Psoas muscle (tissue), 8 donors: ENCODE measurements around the gene DNAH3. TPM values are rescaled to one million over a fixed set of nuclear protein-coding genes. Genes with fewer than 3 reads are reported as not detected.

Source experiments
- ATAC-seq, 4 donors: fragments of 200-7000 bp; cut with Tn5 transposase; one replicate each; pipeline ENCODE4 v1.9.1; 2020; ENCODE audit warnings: moderate library complexity in 3 of 4, mild to moderate bottlenecking in 2 of 4
- DNase-seq, 2 donors: peaks; one replicate each; pipeline ENCODE4 v3.0.0-alpha.2; 2020
- H3K27ac ChIP-seq: fragments of 200-600 bp; one replicate; pipeline ENCODE4 v1.8.0; 2022
- H3K27me3 ChIP-seq, 3 donors: fragments of 200-600 bp in 1 of 3; one replicate each; pipeline versions ENCODE4 v1.6.1 to v1.8.0; 2013 to 2022; ENCODE audit warnings: low read length in 2 of 3, mild to moderate bottlenecking in 2 of 3, moderate library complexity in 1 of 3; ENCODE audit not compliant: insufficient read depth in 3 of 3
- H3K36me3 ChIP-seq, 2 donors: fragments of 200-600 bp in 1 of 2; one replicate each; pipeline versions ENCODE4 v1.6.1 to v1.8.0; 2013 to 2022; ENCODE audit warnings: low read depth in 1 of 2, mild to moderate bottlenecking in 1 of 2, moderate library complexity in 1 of 2; ENCODE audit not compliant: insufficient read depth in 1 of 2
- H3K4me1 ChIP-seq: fragments of 200-600 bp; one replicate; pipeline ENCODE4 v1.8.0; 2022
- H3K4me3 ChIP-seq: fragments of 200-600 bp; one replicate; pipeline ENCODE4 v1.8.0; 2022; ENCODE audit warnings: mild to moderate bottlenecking
- H3K9me3 ChIP-seq: fragments of 200-600 bp; one replicate; pipeline ENCODE4 v1.8.0; 2022
- CTCF ChIP-seq: fragments of 200-600 bp; IDR thresholded peaks from one replicate; pipeline ENCODE4 v1.8.0; 2022; ENCODE audit warnings: antibody characterized with exemption
- WGBS, 3 donors: extraction: QIAGEN DNeasy Blood & Tissue Kit; methylation state at CpG; one replicate each; pipeline versions ENCODE4 v1.1.6 to v1.1.7; 2013; 5-methylcytosine and 5-hydroxymethylcytosine counted together
- intact Hi-C, 2 donors: fragments of 100-400 bp; cut with DNase I; formaldehyde crosslinking; loops; one replicate each; pipeline versions ENCODE4 v1.11.0 to v1.14.2; 2022
- polyA plus RNA-seq, 3 donors: library from polyadenylated mRNA; stranded (reverse); fragments of 200-250 nt; gene quantifications; one replicate each; pipeline ENCODE4 v1.2.3, GENCODE V29; 2013
- total RNA-seq, 4 donors: library from RNA; stranded (reverse); fragmentation: NEBNext Ultra II Directional in 2 of 4; extraction: Animal tissue kit (Norgen Biotek cat#: 25700) in 2 of 4; gene quantifications; one replicate each; pipeline versions ENCODE4 v1.2.1 to v1.2.4, GENCODE V29; 2021 to 2023
- donor health status: healthy with polysubstance abuse.
- donor health status: DM: no; HTN: no; CAD: no; lungs with moderate emphysema.
- donor health status: Bipolar disorder and iron deficiency.
- donor health status: healthy.
- donor health status: DM: yes; HTN: yes; CAD: no.
- donor health status: DM: no; HTN: no; CAD: no.
- donor health status: DM: no; HTN: no; CAD: no.
- donor health status: DM: yes; HTN: yes; CAD: no.

The DNAH3 gene
- total and polyA plus RNA-seq, 7 donors, result 0.01 to 2.1 (median 0.17) TPM; not detected in 1

DNA sequence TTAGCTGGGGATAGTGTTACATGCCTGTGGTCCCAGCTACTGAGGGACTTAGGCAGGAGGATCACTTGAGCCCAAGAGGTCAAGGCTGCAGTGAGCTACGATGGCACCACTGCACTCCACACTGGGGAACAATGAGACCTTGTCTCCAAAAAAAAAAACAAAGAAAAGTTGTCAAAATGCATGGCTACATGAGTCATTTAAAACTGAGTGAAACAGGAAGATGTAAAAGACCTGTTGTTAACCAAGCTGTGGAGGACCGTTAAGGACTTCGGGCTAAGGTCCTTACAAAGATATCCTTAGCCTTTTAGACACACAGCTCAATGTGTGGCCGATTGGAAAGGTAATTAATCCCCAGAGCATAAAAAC is 35.7 kb upstream of the DNAH3 start:
- no peak overlapping the region for H3K27ac ChIP-seq
- WGBS, 3 donors, result 62 to 71% (median 62%) methylated on average over 4 of the region's 4 CpGs
- H3K36me3 ChIP-seq, result peaks cover under 1 to 14% of the 10 kb centered on the region in 2 donors
- H3K4me3 ChIP-seq, result no peak overlapping the region
- intact Hi-C loops, result loop anchor here (5.0 kb wide), 3 partner anchors 91 to 1136 kb away; partner anchors contain the start of gene CRYM (in 1 of the 2)
- no peaks in the 10 kb centered on the region for H3K4me1 ChIP-seq
- ATAC-seq (no peak), DNase-seq (no peak)
- TF ChIP-seq CTCF, result no peak
- no peaks in the 10 kb centered on the region for H3K27me3 ChIP-seq
- H3K9me3 ChIP-seq, result no peaks in the 10 kb centered on the region

GRCh38 chr16:21185659-21186325 is 35.1 kb upstream of the DNAH3 start:
- no peak for DNase-seq
- 75 to 81% (median 77%) methylated on average over 12 of the region's 12 CpGs for WGBS, 3 donors
- no peak for ATAC-seq
- intact Hi-C loops, result loop anchor here (5.0 kb wide), 3 partner anchors 92 to 1137 kb away; partner anchors contain the start of gene CRYM (in 1 of the 2)
- no peaks in the 10 kb centered on the region for H3K27me3 ChIP-seq
- no peak for TF ChIP-seq CTCF
- H3K9me3 ChIP-seq, result no peaks in the 10 kb centered on the region
- peaks cover 5 to 20% of the 10 kb centered on the region in 2 donors for H3K36me3 ChIP-seq
- no peak overlapping the region for H3K4me3 ChIP-seq
- H3K27ac ChIP-seq, result no peak overlapping the region
- H3K4me1 ChIP-seq, result no peaks in the 10 kb centered on the region

DNA sequence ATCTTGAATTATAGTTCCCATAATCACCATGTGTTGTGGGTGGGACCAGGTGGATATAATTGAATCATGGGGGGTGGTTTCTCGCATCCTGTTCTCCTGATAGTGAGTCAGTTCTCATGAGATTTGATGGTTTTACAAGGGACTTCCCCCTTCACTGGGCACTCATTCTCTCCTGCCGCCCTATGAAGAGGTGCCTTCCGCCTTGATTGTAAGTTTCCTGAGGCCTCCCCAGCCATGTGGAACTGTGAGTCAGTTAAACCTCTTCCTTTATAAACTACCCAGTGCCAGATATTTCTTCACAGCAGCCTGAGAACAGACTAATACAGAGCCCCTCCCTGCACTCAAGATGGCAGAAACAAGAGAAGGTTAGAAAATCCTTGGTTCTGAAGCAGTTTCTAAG is 34.2 kb upstream of the DNAH3 start:
- ATAC-seq (no peak), DNase-seq (no peak)
- intact Hi-C loops, result loop anchor here (5.0 kb wide), 3 partner anchors 92 to 1137 kb away; partner anchors contain the start of gene CRYM (in 1 of the 2)
- WGBS, 3 donors, result 80 to 84% (median 82%) methylated on average over 3 of the region's 3 CpGs
- H3K4me3 ChIP-seq, result no peak overlapping the region
- no peak for TF ChIP-seq CTCF
- no peaks in the 10 kb centered on the region for H3K4me1 ChIP-seq
- peaks cover 8 to 29% of the 10 kb centered on the region in 2 donors for H3K36me3 ChIP-seq
- no peaks in the 10 kb centered on the region for H3K27me3 ChIP-seq
- no peaks in the 10 kb centered on the region for H3K9me3 ChIP-seq
- no peak overlapping the region for H3K27ac ChIP-seq

DNA sequence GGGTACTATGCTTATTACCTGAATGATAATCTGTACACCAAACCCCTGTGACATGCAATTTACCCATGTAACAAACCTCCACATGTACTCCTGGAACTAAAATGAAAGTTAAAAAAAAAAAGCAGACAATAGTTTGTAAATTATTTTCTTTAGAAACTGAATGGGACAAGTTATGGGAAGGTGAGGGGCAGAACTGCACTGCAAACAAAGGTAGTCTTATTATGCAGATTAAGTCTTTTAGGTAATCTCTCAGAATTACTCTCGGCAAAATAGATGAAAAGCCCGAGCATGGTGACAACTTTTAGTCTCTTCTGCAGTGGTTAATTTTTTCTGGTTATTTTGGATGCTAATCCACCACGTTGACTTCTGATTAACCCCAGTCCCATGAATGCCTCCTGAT is 33.3 kb upstream of the DNAH3 start:
- intact Hi-C loops, result no loop called here
- no peak overlapping the region for H3K4me3 ChIP-seq
- peaks cover 8 to 37% of the 10 kb centered on the region in 2 donors for H3K36me3 ChIP-seq
- no peak for TF ChIP-seq CTCF
- 68 to 79% (median 72%) methylated on average over 3 of the region's 3 CpGs for WGBS, 3 donors
- H3K27ac ChIP-seq, result no peak overlapping the region
- H3K9me3 ChIP-seq, result no peaks in the 10 kb centered on the region
- DNase-seq (no peak), ATAC-seq (no peak)
- no peaks in the 10 kb centered on the region for H3K27me3 ChIP-seq
- H3K4me1 ChIP-seq, result no peaks in the 10 kb centered on the region

GRCh38 chr16:21179983-21180365 is 29.3 kb upstream of the DNAH3 start:
- no peak for TF ChIP-seq CTCF
- no peak for DNase-seq
- WGBS, 3 donors, result 76 to 96% (median 78%) methylated on average over 2 to 3 of the region's 3 CpGs
- no peaks in the 10 kb centered on the region for H3K27me3 ChIP-seq
- no peak overlapping the region for H3K4me3 ChIP-seq
- intact Hi-C loops, result no loop called here
- H3K27ac ChIP-seq, result no peak overlapping the region
- no peaks in the 10 kb centered on the region for H3K9me3 ChIP-seq
- H3K36me3 ChIP-seq, result peaks cover 8 to 78% of the 10 kb centered on the region in 2 donors
- no peaks in the 10 kb centered on the region for H3K4me1 ChIP-seq
- no peak for ATAC-seq
